GM19025 (cell line): ENCODE data around the gene PRKD1.
"Not testable (repeated sequence)": the region's sequence is repeated elsewhere in the genome, so short reads cannot be mapped to it uniquely, and the experiment has no call there.

ENCODE experiments used
- ATAC-seq: cut with Tn5 transposase; IDR thresholded peaks from one replicate; pipeline ENCODE4 v1.9.1; 2021; ENCODE audit warnings: mild to moderate bottlenecking, low read depth, moderate library complexity; ENCODE audit not compliant: unreplicated experiment

PRKD1 gene

GRCh38 chr14:29803045-29803444 is 124.6 kb downstream of the PRKD1 start:
- no peak for ATAC-seq

GRCh38 chr14:29802211-29802610 is 125.4 kb downstream of the PRKD1 start:
- no peak for ATAC-seq

DNA sequence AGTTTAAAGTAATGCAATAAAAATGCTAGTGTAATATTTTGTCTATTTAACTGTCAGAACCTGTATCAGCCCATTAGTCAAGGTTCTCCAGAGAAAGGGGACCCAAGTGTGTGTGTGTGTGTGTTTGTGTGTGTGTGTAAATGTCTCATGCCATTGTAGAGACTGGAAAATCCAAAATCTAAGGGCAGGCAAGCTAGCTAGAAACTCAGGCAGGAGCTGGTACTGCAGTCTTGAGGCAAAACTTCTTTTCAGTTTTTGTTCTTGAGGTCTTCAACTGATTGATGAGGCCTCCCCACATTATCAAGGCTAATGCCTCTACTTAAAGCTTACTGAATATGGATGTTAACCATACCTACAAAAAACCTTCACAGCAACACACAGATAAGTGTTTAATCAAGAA is 126.7 kb downstream of the PRKD1 start:
- no peak for ATAC-seq

DNA sequence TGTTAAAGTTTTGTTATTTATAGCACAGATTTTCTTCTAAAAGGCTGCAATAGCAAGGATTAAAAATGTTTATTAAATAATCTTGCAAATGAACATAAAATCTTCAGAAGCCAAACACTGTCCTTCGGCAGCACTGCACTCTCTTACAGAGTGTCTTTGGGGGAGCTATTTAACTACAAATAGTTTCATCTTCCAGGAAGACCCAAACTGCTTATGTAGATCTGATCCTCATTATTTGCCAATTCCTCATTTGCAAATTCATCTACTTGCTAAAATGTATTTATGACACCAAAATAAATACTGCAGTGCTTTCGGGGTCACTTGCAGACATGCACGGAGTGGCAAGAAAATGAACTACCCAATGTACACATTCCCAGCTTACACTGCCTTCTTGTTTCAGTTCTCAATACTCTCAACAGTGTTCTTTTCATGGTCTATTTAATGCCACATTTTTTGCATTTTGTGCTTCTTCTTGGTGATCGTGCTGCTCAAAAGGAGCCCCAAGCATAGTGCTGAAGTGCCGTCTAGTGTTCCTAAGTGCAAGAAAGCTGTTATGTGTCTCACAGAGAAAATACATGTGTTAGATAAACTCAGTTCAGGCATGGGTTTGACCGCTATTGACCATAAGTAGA is 128.1 kb downstream of the PRKD1 start:
- ATAC-seq = no peak

- no peak for ATAC-seq
Measured at GRCh38 chr14:29798811-29799210, 128.8 kb downstream of the PRKD1 start.

DNA sequence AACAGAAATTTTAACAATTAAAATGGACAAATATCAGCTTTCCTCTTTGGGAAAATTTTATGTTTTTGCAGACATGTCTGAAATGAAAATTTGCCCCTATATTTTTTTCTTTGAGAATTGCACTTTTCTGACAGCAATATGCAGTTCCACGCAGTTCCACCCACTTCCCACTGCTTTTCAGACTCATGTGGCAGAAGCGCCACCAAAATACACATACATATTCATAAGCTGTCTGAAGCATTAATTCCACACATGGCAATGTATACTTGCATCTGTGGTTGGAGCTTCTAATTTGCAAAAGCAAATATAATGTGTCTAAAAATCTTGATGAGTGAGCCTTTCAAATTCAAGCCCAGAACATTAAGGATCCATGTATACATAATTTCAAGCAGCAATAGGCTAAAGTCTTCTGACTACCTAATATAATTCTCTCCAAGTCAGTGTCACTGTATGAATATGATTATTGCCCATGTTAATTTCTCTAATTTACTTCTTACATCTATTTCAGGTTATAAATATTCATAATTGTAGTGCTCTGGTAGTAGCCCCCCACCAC is 129.5 kb downstream of the PRKD1 start:
- no peak for ATAC-seq

- no peak for ATAC-seq
Measured at GRCh38 chr14:29796853-29797252, 130.8 kb downstream of the PRKD1 start.

DNA sequence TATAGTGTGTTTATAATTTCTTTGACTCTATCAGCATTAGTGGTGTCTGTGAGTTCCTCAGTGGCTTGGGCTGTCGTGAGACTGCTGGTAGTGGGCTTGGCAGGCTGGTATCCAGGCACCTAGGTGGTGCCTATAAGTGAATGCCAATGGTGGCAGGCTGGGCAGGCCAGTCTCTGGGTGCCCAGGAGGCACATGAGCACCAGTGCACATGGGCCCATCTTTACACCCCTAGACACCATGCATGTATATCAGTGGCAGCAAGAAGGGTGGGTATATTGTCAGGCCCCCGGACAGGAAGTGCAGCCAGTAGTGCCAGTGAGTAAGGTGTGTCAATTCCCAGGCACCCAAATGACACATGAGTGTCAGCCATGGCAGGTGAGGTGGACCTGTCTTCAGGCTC is 138.2 kb downstream of the PRKD1 start:
- ATAC-seq = no peak

DNA sequence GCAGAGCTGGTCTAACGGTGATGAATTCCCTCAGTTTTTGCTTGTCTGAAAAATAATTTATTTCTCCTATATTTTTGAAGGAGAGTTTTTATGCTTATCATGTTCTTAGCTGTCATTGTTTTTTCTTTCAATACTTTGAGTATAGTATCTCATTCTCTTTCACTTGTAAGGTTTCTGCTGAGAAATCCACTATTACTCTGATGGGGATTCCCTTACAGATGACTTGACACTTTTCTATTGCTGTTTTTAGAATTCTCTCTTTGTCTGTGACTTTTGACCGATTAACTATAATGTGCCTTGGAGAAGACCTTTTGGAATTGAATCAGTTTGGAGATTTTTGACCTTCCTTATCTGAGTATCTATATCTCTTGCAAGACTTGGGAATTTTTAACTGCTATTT is 139.6 kb downstream of the PRKD1 start:
- ATAC-seq = no peak

DNA sequence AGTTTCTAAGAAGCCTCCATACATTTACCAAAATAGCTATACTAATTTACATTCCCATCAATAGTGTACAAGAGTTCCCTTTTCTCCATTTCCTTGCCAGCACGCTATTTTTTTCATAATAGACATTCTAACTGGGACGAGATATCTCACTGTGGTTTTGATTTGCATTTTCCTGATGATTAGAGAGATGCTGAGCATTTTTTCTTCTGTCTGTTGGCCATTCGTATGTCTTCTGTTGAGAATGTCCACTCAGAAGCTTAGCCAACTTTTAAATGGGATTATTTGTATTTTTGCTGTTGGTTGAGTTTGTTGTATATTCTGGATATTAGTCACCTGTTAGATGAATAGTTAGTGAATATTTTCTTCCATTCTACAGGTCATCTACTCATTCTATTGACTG is 144.1 kb downstream of the PRKD1 start:
- ATAC-seq = no peak

- no peak for ATAC-seq
Measured at GRCh38 chr14:29782041-29782440, 145.6 kb downstream of the PRKD1 start.

DNA sequence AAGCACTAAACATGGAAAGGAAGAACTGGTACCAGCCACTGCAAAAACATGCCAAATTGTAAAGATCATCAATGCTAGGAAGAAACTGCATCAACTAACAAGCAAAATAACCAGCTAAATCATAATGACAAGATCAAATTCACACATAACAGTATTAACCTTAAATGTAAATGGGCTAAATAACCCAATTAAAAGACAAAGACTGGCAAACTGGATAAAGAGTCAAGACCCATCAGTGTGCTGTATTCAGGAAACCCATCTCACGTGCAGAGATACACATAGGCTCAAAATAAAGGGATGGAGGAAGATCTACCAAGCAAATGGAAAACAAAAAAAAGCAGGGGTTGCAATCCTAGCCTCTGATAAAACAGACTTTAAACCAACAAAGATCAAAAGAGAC is 150.5 kb downstream of the PRKD1 start:
- ATAC-seq = not testable (repeated sequence)

GRCh38 chr14:29773990-29774389 is 153.7 kb downstream of the PRKD1 start:
- no peak for ATAC-seq

GRCh38 chr14:29763342-29763858 is 164.2 kb downstream of the PRKD1 start:
- no peak for ATAC-seq

GRCh38 chr14:29759521-29760340 is 167.9 kb downstream of the PRKD1 start:
- no peak for ATAC-seq

GRCh38 chr14:29757711-29758233 is 169.9 kb downstream of the PRKD1 start:
- ATAC-seq = no peak

DNA sequence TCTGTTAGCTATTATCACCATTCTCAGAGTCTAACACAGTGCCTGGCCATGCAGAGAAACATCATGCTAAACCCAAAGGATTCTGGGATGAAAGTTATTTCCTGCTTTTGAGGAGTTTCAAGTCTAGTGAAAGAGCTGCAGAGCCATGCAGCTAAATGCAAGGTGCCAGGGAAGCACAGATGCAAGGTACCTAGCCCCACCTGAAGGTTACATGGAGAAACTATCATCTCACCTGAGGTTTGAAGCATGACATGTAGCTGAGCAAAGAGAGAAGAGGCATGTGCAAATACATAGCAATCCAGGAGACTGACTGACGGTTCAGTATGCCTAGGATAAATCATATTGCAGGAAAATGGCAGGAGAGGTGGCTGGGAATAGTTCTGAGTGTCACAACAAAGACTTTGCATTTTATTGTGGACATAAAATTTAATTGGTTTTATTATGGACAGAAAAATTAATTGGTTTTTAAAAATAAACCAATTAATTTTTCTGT is 170.4 kb downstream of the PRKD1 start:
- no peak for ATAC-seq

DNA sequence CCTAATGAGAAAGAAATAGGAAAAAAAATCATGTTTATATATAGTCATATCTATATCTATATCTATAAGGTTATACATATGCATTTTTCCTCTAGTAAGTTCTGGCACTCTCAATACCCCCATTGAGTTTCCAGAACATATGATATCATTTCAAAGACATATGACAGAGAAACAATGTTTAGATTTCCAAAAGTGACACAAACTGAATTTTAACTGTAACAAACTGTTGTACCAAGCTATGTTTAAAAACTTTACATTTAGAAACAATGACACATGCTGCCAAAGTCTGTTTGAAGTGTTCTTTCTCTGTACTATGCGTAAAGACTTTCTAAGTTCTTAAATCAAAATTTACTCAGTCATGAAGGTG is 171.6 kb downstream of the PRKD1 start:
- ATAC-seq = no peak

DNA sequence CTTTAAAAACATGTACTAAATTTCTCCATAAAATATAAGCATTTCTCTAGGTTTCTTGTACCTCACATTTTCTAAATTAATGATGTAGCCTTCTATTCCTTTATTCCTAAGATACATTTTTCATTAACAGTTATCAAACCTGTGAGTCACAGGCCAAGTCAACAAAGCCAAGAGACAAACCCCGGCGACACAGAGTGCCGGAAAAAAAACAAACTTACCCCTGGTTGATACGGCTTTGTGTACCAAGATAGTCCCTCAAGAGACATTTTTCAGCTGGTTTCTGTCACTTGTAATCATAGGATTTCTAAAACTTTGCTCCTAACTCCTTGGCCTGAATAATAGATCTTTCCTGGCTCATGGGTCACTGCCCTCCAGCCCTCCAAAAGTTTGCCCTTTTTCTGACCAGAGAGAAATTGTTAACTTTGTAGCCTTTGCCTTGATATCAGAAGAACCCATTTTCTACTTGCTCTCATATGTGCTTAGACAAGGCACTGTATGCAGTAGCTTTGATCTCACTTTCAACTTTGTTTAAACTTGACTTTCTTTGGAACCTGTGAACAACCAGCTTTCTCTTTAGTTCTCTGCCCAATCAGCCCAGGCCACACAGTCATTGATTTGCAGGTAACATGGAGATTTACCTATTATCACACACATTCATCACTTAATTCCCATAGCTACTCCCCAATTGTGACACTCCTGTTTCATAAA is 172.2 kb downstream of the PRKD1 start:
- ATAC-seq = no peak

GRCh38 chr14:29754134-29754533 is 173.5 kb downstream of the PRKD1 start:
- no peak for ATAC-seq
